H7 (cell line): ENCODE data around the gene ADAMTS10. TPM values are rescaled to one million over a fixed set of nuclear protein-coding genes. Genes with fewer than 3 reads are reported as not detected.

Experiments used
- DNase-seq: peaks from one replicate; pipeline ENCODE4 v3.0.0; 2012
- H3K27me3 ChIP-seq: 2 replicates; pipeline ENCODE4 v1.6.0; 2011; ENCODE audit warnings: mild to moderate bottlenecking, low read length; ENCODE audit not compliant: control insufficient read depth, insufficient read depth
- H3K36me3 ChIP-seq: replicated peaks from 2 replicates; pipeline ENCODE4 v1.5.1; 2011; ENCODE audit warnings: low read length; ENCODE audit not compliant: control insufficient read depth, insufficient read depth
- H3K4me3 ChIP-seq: 2 replicates; pipeline ENCODE4 v1.5.1; 2011; ENCODE audit warnings: low read depth, mild to moderate bottlenecking, control low read depth, low read length, moderate library complexity; ENCODE audit not compliant: insufficient read depth
- total RNA-seq: library from RNA; depleted of rRNA; stranded (reverse); fragments of >200 nt; shearing (Covaris generic); gene quantifications from 2 replicates; pipeline ENCODE4 v1.2.3, GENCODE V29; 2014

The ADAMTS10 gene
- total RNA-seq, 1 experiment from 2014 or later: 32.9 TPM

- no peak for DNase-seq
- no peaks in the 10 kb centered on the region for H3K27me3 ChIP-seq
- no peaks in the 10 kb centered on the region for H3K36me3 ChIP-seq
- H3K4me3 ChIP-seq: no peak overlapping the region
Observed at GRCh38 chr19:8612807-8613171, 2.3 kb upstream of the ADAMTS10 start.

GRCh38 chr19:8611877-8612806, 1.6 kb upstream of the ADAMTS10 start:
- Histone ChIP-seq H3K36me3 (no peaks in the 10 kb centered on the region; the same call in 1 of the 2 replicates), H3K4me3 (no peak overlapping the region)
- DNase-seq: peak; percentile 76

GRCh38 chr19:8611391-8611876, 919 bp upstream of the ADAMTS10 start:
- no peak overlapping the region for H3K4me3 ChIP-seq
- DNase-seq: peak; percentile 84
- H3K27me3 ChIP-seq: no peaks in the 10 kb centered on the region
- H3K36me3 ChIP-seq: no peaks in the 10 kb centered on the region; the same call in 1 of the 2 replicates

More at GRCh38 chr19:8611877-8612806, 1.6 kb upstream of the ADAMTS10 start:
- no peaks in the 10 kb centered on the region for H3K27me3 ChIP-seq

DNA sequence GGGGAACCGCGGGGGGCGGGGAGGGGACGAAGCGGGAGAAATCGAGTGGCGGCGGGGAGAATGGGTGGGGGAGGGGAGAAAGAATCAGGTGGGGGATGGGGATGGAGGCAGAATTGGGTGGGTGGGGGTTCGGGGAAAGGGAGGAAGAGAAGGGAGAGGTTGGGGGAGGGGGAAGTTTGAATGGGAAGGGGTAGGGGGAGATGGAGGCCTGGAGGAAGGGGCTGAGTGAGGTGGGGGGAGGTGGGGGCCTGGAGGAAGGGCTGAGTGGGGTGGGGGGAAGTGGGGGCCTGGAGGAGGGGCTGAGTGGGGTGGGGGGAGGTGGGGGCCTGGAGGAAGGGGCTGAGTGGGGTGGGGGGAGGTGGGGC, 403 bp upstream of the ADAMTS10 start:
- DNase-seq: no peak
- Histone ChIP-seq H3K36me3 (no peaks in the 10 kb centered on the region; the same call in 1 of the 2 replicates), H3K27me3 (no peaks in the 10 kb centered on the region), H3K4me3 (peak overlapping the region; percentile 89; the same call in 1 of the 2 replicates)

- Histone ChIP-seq H3K4me3 (peak overlapping the region; percentile 89), H3K36me3 (no peaks in the 10 kb centered on the region; the same call in 1 of the 2 replicates), H3K27me3 (no peaks in the 10 kb centered on the region)
- DNase-seq: peak; percentile 97
Observed at GRCh38 chr19:8609279-8610040, 1.1 kb downstream of the ADAMTS10 start.

DNA sequence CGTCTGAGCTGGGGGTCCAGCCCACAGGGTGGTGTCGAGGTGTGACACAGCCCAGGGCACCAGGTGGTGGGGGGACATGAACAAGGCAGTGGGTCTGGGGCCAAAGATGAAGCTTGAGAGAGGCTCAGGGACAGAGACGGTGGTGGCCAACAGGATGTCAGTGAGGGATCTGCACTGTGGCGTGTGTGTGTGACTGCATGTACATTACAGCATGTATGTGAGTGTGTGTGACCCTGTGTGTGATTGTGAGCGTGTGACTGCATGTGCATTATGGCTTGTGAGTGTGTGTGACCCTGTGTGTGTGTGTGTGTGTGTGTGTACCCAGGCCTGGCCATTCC, 1.6 kb downstream of the ADAMTS10 start:
- no peaks in the 10 kb centered on the region for H3K27me3 ChIP-seq
- H3K4me3 ChIP-seq: peak overlapping the region; percentile 89; the same call in 1 of the 2 replicates
- H3K36me3 ChIP-seq: no peaks in the 10 kb centered on the region; the same call in 1 of the 2 replicates
- no peak for DNase-seq

DNA sequence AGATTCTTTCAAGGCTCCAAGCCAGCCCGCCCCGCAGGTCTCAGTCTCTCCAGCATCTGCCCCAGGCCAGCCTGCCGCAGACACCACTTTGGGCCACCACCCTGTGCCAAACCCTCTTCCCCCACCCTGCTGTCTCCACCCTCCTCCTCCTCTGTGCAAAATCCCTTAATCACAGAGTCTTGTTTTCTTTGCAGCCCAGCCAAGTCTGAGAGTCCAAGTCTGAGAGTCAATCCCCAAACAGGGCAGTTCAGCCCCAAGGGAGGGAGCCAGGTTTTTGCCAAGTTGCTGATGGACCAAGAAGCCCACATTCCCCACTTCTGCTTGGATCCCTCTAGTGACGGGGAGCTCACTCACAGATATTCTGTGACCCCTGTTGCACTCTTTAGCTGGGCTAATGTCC, 3.1 kb downstream of the ADAMTS10 start:
- Histone ChIP-seq H3K4me3 (no peak overlapping the region), H3K27me3 (no peaks in the 10 kb centered on the region), H3K36me3 (no peaks in the 10 kb centered on the region; the same call in none of the 2 replicates)
- no peak for DNase-seq

DNA sequence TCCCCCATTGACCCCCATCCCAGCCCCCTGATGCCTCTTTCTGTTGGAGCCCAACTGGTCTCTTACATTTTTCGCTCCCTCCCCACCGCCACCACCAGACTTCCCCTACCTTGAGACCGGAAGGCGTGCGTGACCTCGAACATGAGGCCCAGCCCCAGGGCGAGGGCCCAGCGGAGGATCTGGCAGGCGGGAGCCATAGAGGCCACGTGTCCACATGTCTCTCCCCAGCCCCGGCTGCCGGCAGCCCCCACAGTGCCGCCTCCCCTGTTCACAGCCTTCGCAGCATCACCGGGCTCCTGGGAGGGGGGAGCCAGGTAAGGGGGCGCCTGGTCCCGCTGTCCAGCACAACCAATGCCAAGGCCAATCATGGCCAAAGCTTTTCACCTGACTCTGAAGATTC, 5.0 kb downstream of the ADAMTS10 start:
- Histone ChIP-seq H3K4me3 (no peak overlapping the region), H3K27me3 (no peaks in the 10 kb centered on the region), H3K36me3 (no peaks in the 10 kb centered on the region; the same call in none of the 2 replicates)
- peak; percentile 47 for DNase-seq

- Histone ChIP-seq H3K36me3 (peaks cover 1% of the 10 kb centered on the region; the same call in 1 of the 2 replicates), H3K4me3 (no peak overlapping the region), H3K27me3 (no peaks in the 10 kb centered on the region)
- no peak for DNase-seq
Observed at GRCh38 chr19:8601796-8602195, 8.7 kb downstream of the ADAMTS10 start.

DNA sequence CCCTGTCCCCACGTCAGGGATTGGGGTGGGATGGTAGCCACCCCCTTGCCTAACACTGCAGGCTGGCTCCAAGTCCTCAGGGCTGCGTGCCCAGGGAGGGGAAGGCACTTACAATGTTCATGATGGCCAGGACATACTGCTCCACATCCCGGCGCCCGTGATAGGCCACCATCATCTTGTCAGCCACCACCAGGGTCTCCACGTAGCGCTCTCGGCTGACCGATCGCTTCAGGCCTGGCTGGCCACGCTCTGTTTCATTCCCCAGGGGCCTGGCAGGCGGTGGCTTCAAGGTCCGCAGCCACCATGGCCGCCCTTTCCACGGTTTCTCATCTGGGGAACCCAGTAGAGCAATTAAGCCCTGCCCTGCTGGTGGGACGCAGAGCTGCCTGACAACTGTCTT, 9.7 kb downstream of the ADAMTS10 start:
- H3K36me3 ChIP-seq: peaks cover 2% of the 10 kb centered on the region
- DNase-seq: peak; percentile 25
- no peak overlapping the region for H3K4me3 ChIP-seq
- H3K27me3 ChIP-seq: no peaks in the 10 kb centered on the region

DNA sequence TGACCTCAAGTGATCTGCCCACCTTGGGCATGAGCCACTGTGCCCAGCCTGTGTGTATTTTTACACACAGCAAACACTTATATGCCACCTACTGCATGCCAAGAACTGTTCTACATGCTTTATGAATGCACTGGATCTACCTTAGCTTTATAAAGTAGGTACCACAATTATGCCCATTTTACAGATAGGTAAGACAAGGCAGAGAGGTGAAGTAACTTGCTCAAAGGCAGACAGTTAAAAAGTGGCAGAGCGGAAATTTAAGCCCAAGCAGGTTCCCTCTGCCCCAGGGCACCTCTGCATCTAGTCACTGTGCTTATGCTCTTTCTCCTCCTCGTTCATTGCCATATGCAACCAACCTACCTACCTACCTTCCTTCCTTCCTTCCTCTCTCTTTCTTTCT, 10.5 kb downstream of the ADAMTS10 start:
- Histone ChIP-seq H3K4me3 (no peak overlapping the region), H3K27me3 (no peaks in the 10 kb centered on the region), H3K36me3 (peaks cover 3% of the 10 kb centered on the region)
- no peak for DNase-seq

DNA sequence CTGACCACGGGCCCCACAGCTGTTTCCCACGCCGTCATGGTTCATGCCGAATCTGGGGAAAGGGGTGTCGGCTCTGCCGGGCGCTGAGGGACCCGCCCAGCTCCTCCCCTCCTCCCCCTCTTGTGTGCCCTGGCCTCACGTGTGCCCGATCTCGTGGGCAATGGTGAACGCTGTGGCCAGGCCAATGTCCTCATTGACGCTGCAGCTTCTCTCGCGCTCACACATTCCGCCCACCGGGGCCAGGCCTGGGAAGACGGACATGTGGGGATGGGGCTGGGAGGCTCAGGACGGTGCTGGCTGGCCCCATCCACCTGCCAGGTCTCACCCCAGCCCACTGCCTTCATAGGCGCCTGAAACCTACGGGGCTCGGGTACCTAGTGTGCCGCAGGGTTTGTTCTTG, 14.3 kb downstream of the ADAMTS10 start:
- no peak overlapping the region for H3K4me3 ChIP-seq
- peak; percentile 47 for DNase-seq
- peaks cover 5% of the 10 kb centered on the region for H3K36me3 ChIP-seq

GRCh38 chr19:8595651-8596050, 14.9 kb downstream of the ADAMTS10 start:
- peaks cover 5% of the 10 kb centered on the region for H3K36me3 ChIP-seq
- H3K4me3 ChIP-seq: no peak overlapping the region
- H3K27me3 ChIP-seq: peaks cover 3% of the 10 kb centered on the region; the same call in 1 of the 2 replicates
- no peak for DNase-seq

More for the DNA sequence above, 14.3 kb downstream of the ADAMTS10 start:
- H3K27me3 ChIP-seq: no peaks in the 10 kb centered on the region; the same call in 1 of the 2 replicates

DNA sequence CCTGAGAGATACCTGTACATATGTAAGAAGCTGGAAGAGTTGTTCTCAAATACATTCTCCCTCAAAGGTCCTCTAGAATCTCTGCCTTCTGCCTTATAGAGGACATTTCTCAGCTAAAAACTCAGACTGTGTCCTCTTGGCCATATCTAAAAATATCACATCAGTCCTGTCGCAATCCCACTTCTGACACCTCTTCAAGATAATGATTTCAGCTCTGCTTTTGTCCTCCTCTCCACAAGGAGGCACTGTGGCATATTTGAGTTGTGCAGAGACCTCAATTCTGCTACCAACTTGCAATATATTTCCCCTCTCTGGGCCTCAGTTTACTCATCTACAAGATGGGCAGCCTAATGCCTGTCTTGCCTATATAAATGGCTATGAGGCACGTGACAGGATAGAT, 16.6 kb downstream of the ADAMTS10 start:
- Histone ChIP-seq H3K4me3 (no peak overlapping the region), H3K36me3 (peaks cover 4% of the 10 kb centered on the region), H3K27me3 (peaks cover 3% of the 10 kb centered on the region; the same call in 1 of the 2 replicates)
- no peak for DNase-seq
